HG03095 (cell line): ENCODE measurements around the gene PRKCG.
A peak's percentile ranks its signal among the peaks of the same experiment; 100 is the strongest.

Source experiments
- ATAC-seq: cut with Tn5 transposase; IDR thresholded peaks from one replicate; pipeline ENCODE4 v1.9.1; 2021; ENCODE audit warnings: moderate library complexity; ENCODE audit not compliant: unreplicated experiment

The PRKCG gene

GRCh38 chr19:53871454-53871853, 10.5 kb upstream of the PRKCG start:
- no peak for ATAC-seq

DNA sequence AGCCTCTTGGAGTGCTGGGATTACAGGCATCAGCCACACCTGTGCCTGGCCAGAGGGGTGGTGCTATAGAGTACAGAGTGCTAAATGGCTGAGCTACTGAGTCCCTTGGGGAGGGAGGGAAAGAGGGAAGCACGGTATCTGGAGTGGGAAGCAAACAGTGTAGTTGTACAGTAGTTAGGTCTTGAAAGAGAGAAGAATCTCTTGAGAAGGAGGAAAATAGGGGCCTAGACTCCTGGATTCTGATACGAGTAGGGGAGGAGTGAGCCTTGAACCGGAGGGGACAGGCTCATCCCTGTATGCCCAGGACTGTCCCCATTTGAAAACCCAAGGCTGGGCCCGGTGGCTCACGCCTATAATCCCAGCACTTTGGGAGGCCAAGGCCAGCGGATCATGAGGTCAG, 9.2 kb upstream of the PRKCG start:
- no peak for ATAC-seq

- no peak for ATAC-seq
Measured at GRCh38 chr19:53873773-53874605, 8.0 kb upstream of the PRKCG start.

DNA sequence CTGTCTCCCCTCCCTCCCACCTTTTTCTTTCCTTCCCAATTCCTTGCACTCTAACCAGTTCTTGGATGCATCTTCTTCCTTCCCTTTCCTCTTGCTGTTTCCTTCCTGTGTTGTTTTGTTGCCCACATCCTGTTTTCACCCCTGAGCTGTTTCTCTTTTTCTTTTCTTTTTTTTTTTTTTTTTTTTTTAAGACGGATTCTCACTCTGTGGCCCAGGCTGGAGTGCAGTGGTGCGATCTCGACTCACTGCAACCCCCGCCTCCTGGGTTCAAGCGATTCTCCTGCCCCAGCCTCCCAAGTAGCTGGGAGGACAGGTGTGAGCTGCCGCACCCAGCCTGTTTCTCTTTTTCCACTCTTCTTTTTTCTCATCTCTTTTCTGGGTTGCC, 7.4 kb upstream of the PRKCG start:
- no peak for ATAC-seq

- ATAC-seq, result no peak
Measured at GRCh38 chr19:53875602-53876325, 6.2 kb upstream of the PRKCG start.

GRCh38 chr19:53876651-53877224, 5.3 kb upstream of the PRKCG start:
- ATAC-seq, result no peak

- ATAC-seq, result no peak
Measured at GRCh38 chr19:53877361-53877766, 4.6 kb upstream of the PRKCG start.

DNA sequence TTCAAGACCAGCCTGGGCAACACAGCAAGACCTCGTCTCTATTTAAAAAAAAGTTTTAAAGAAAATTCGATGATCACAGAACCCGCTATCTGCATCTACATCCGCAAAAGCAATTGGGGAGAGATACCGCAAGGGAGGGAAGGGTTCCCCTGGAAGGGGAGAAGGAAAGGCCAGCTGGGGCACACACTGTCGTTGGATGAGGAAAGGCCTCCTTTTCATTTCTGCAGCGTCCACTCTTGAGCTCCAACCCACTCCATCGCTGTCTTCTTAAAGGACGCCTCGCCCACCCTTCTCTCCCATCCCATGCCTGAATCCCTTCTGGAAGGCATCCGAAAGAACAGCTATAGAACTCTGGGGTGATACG, 3.2 kb upstream of the PRKCG start:
- no peak for ATAC-seq

DNA sequence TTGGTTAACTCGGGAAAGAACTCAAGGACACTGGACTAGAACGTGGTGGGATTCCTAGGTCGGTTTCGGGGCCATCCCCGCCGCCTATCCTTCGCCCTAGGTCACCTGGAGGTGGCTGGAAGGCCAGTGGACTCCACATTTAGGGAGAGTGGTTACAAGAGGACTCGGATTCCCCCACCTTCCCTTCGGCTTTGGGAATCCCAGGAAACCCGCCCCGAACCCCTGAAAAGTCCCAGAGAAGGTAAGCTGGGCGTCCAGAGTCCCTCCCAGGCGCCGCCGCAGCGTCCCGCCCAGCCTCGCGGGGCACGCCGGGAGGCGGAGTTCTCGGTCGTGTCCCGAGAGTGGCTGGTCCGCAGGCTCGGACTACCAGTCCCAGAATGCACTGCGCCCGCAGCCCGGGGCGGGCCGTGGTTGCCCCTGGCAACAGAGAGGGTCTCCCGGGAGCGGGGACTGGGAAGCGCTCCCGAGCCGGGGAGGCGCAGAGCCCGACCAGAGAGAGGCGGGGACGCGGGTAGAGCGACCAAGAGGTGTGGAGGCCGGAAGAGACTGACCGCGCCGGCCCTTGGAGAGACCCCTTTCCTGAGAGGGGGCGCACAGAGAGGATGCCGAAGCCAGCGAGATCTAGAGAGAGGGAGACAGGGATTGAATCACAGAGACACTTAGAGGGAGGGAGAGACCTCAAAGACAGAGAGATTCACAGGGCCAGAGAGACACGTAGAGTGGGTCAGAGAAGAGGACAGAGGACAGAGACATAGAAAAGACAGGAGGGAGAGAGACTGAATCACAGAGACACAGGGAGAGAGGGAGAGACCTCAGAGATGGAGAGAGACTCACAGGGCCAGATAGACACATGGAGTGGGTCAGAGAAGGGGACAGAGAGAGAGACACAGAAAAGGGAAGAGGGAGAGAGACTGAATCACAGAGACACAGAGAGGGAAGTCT, 2.6 kb upstream of the PRKCG start:
- peak; percentile 87 for ATAC-seq

DNA sequence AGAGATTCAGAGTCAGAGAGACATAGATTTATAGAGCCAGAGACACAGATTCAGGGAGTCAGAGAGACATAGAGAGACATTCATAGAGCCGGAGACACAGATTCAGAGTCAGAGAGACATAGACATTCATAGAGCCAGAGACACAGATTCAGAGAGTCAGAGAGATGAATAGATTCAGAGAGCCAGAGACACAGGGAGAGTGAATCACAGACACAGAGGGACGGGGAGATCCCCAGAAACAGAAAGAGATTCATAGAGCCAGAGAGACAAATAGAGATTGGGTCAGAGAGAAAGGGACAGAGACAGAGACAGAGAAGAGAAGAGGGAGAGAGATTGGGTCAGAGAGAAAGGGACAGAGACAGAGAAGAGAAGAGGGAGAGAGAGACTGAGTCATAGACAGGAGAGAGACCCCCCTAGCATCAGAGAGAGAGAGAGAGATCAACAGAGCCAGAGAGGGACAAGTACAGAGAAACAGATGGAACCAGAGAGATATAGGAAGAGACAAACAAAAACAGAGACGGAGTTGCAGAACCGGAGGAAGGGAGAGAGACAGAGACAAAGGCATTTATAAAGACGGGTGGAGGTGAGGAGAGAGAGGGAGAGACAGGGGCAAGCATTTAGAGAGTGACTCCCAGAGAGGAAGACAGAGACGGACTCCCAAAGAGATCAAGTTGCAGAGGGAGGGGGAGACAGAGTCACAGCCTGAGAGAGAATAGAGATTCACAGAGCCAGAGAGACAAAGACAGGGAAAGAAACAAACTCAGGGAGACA, 1.1 kb upstream of the PRKCG start:
- ATAC-seq, result no peak

DNA sequence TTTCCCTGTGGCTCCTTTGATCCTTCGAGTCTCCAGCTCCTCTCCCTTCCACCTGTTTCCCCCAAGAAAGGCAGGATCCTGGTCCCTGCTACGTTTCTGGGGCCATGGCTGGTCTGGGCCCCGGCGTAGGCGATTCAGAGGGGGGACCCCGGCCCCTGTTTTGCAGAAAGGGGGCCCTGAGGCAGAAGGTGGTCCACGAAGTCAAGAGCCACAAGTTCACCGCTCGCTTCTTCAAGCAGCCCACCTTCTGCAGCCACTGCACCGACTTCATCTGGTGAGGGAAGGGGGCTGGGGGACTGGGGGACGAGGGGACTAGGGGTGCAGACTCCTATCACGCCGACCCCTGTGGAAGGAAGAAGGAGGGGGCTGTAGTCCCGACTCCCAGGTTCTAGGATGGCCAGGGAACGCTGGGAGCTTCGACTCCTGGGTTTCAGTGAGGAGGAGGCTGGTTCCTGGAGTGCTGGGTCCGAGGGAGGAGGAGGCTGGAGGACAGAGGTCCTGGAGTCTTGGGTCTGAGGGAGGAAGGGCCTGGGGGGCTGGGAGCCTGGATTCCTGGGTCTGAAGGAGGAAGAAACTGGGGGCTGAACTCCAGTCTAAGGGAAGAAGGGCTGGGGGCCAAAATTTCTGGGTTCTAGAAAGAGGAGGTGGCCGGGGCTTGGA, 524 bp downstream of the PRKCG start:
- no peak for ATAC-seq

- no peak for ATAC-seq
Measured at GRCh38 chr19:53883231-53883661, 1.2 kb downstream of the PRKCG start.

- no peak for ATAC-seq
Measured at GRCh38 chr19:53883741-53884140, 1.7 kb downstream of the PRKCG start.

- ATAC-seq, result no peak
Measured at GRCh38 chr19:53884256-53884655, 2.3 kb downstream of the PRKCG start.

GRCh38 chr19:53885036-53885435, 3.0 kb downstream of the PRKCG start:
- ATAC-seq, result no peak

- no peak for ATAC-seq
Measured at GRCh38 chr19:53892301-53892980, 10.4 kb downstream of the PRKCG start.

DNA sequence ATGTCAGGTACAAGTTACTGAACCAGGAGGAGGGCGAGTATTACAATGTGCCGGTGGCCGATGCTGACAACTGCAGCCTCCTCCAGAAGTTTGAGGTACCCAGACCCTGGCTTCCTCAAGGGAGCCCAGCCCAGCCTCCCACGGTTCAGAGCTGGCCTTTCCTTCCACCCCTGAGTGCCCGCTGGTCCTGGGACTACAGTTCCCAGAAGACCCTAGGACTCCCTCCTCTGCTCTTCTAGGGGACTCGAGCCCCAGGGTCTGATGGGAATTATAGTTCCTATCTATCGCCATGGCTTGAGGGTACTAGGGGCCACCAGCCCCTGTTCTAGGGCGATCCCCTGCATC, 11.0 kb downstream of the PRKCG start:
- no peak for ATAC-seq

DNA sequence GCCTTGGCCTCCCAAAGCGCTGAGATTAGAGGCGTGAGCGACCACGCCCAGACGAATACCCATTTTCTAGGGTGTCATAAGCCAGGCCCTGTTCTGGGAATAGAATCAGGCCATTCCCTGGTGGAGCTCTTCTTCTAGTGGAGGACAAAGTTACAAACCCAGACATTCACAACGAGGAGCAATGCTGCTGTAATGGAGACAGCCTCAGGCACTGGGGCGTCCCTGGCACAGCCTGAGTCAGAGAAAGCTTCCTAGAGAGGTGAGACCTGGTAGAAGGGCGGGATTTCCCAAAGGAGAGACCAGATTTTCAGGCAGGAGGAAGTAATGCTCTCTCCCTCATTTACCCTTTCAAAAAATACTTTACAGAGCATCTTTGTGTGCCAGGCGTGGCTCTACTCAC, 12.7 kb downstream of the PRKCG start:
- ATAC-seq, result no peak

DNA sequence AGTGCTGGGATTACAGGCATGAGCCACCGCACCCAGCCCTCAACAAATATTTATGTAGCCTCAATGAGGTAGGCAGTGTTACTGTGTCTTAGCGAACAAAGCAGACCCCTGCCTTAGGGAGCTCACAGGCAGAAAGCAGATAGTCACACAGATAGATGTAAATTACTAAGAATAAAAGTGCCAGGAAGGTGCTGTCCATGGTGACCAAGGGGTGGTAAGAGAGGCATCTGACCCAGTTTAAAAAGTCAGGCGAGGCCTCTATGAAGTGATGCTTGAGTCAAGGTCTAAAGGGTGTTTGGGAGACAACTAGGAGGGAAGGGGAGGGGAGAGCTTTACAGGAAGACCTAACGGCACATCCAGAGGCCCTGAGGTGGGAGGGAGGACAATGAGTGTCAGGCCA, 14.7 kb downstream of the PRKCG start:
- ATAC-seq, result no peak
